Activated CD4-positive, alpha-beta memory T cell treated with anti-CD3 and anti-CD28 coated beads, Interleukin-2, amount 10 ng/mL, durations not matched to agents 7 days and 5 days (primary cell): ENCODE measurements around the gene TIAM2. TPM values are rescaled to one million over a fixed set of nuclear protein-coding genes. Genes with fewer than 3 reads are reported as not detected.
A peak's percentile ranks its signal among the peaks of the same experiment; 100 is the strongest.
"Not testable (repeated sequence)": the region's sequence is repeated elsewhere in the genome, so short reads cannot be mapped to it uniquely, and the experiment has no call there.

Source experiments
- CTCF ChIA-PET: fragments of 350-600 bp; sonication (Branson Sonifier 250); formaldehyde crosslinking; loops from one replicate; lab custom pipeline; 2021; ENCODE audit warnings: antibody characterized with exemption, inconsistent platforms; lab: Charles Lee
- POLR2A ChIA-PET: fragments of 350-600 bp; sonication (Branson Sonifier 250); formaldehyde crosslinking; loops from one replicate; lab custom pipeline; 2021; ENCODE audit warnings: antibody characterized with exemption; lab: Charles Lee
- DNase-seq: peaks from one replicate; pipeline ENCODE4 v3.0.0-alpha.2; 2020
- H3K27ac Mint-ChIP-seq: one replicate; pipeline ENCODE4 v1.8.0; 2021; ENCODE audit warnings: mild to moderate bottlenecking, mixed read lengths
- H3K27me3 Mint-ChIP-seq: one replicate; pipeline ENCODE4 v1.8.0; 2021; ENCODE audit warnings: mixed read lengths
- H3K36me3 Mint-ChIP-seq: one replicate; pipeline ENCODE4 v1.8.0; 2021; ENCODE audit warnings: low read depth, mixed read lengths
- H3K4me1 Mint-ChIP-seq: one replicate; pipeline ENCODE4 v1.8.0; 2021; ENCODE audit warnings: mixed read lengths
- H3K4me3 Mint-ChIP-seq: one replicate; pipeline ENCODE4 v1.8.0; 2021; ENCODE audit warnings: mild to moderate bottlenecking, mixed read lengths
- H3K9me3 Mint-ChIP-seq: one replicate; pipeline ENCODE4 v1.8.0; 2021; ENCODE audit warnings: mixed read lengths
- total RNA-seq, 2 experiments: library from RNA; stranded (reverse); gene quantifications; one replicate each; pipeline ENCODE4 v1.2.3, GENCODE V29; 2021

TIAM2 gene
- total RNA-seq, 2 experiments from 2014 or later, result 6.1 to 8.3 TPM

GRCh38 chr6:155108070-155108820 is 113.1 kb downstream of the TIAM2 start:
- Mint-ChIP-seq H3K4me3 (peak overlapping the region; percentile 41), H3K27ac (no peak overlapping the region), H3K9me3 (no peaks in the 10 kb centered on the region), H3K36me3 (no peaks in the 10 kb centered on the region), H3K4me1 (peaks cover 29% of the 10 kb centered on the region), H3K27me3 (peaks cover 5% of the 10 kb centered on the region)
- ChIA-PET POLR2A (no interaction called here), CTCF (interaction anchor here (1.6 kb wide), 1 partner anchor 180 kb away, joined by 5 read pairs; no protein-coding TSS in a partner anchor)
- no peak for DNase-seq

DNA sequence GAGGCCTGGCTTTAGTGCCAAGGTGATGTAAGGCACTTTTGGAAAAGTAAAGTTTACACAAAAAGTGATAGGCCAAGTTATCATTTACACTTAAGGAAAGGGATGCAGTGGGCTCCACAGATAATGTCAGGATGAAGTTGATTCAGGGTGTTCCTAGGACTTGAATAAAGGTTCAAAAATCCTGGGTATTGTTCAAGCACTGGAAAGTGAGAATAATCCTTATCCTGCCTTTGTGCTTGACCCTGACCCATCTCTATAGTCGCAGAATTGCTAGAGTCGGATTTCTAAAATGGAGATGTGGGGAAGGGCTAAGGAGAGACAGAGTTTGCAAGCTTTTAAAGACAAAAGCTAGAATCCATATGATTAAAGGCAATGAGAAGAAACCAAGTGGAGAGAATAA is 115.6 kb downstream of the TIAM2 start:
- ChIA-PET CTCF (no interaction called here), POLR2A (no interaction called here)
- H3K9me3 Mint-ChIP-seq, result no peaks in the 10 kb centered on the region
- peaks cover 5% of the 10 kb centered on the region for H3K27me3 Mint-ChIP-seq
- peaks cover 26% of the 10 kb centered on the region for H3K4me1 Mint-ChIP-seq
- no peak overlapping the region for H3K4me3 Mint-ChIP-seq
- H3K27ac Mint-ChIP-seq, result no peak overlapping the region
- no peaks in the 10 kb centered on the region for H3K36me3 Mint-ChIP-seq
- no peak for DNase-seq

DNA sequence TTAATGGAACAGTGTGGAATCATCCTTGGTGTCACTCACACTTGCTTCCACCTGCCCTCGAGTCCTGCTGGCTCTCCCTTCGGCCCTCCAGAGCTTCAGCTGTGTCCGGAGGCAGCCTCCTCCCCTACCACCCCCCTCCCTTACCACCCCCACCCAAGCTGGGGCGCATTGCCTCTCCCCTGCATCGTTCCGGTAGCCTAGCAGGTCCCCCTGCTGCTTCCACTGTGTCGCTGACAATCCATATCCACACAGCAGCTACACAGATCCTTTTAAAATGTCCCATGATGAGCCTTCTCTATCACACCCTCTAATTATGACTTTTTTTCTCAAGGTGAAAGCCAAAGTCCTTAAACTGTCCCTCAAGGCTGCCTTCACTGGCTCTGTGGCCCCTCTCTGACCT is 117.6 kb downstream of the TIAM2 start:
- H3K36me3 Mint-ChIP-seq, result no peaks in the 10 kb centered on the region
- ChIA-PET CTCF (no interaction called here), POLR2A (no interaction called here)
- no peak overlapping the region for H3K27ac Mint-ChIP-seq
- H3K4me3 Mint-ChIP-seq, result no peak overlapping the region
- no peak for DNase-seq
- H3K9me3 Mint-ChIP-seq, result no peaks in the 10 kb centered on the region
- H3K27me3 Mint-ChIP-seq, result peaks cover 5% of the 10 kb centered on the region
- H3K4me1 Mint-ChIP-seq, result peaks cover 19% of the 10 kb centered on the region

DNA sequence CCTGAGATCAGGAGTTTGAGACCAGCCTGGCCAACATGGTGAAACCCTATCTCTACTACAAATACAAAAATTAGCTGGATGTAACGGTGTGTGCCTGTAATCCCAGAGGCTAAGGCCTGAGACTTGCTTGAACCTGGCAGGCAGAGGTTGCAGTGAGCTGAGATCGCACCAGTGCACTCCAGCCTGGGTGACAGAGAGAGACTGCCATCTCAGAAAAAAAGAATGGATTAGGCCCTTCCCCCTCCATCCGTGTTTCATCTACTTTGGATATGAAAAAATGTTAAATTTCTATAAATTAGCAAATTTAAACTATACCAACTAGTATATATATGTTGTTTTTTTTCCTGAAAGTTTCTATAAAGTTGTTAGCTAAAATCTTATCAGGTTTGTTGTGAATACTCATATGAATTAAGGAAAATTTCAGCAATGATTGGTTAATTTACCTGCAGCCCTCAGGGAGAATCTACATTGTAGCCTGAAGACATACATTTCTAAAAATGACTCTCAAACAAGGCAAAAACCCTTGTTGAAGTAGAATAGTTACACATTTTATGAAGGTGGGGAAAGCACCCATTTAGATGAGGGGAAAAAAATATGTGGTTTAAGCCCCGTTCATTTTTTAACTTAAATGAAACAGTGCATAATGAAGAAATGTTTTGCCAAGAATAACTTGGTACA is 120.9 kb downstream of the TIAM2 start:
- H3K27me3 Mint-ChIP-seq, result peaks cover 5% of the 10 kb centered on the region
- H3K27ac Mint-ChIP-seq, result no peak overlapping the region
- no peak overlapping the region for H3K4me3 Mint-ChIP-seq
- no peaks in the 10 kb centered on the region for H3K36me3 Mint-ChIP-seq
- H3K4me1 Mint-ChIP-seq, result peaks cover 11% of the 10 kb centered on the region
- H3K9me3 Mint-ChIP-seq, result no peaks in the 10 kb centered on the region
- ChIA-PET POLR2A (interaction anchor here (1.5 kb wide), 1 partner anchor 13 kb away, joined by 3 read pairs; no protein-coding TSS in a partner anchor), CTCF (no interaction called here)
- DNase-seq, result no peak

GRCh38 chr6:155116571-155116910 is 121.4 kb downstream of the TIAM2 start:
- ChIA-PET POLR2A (interaction anchor here (1.5 kb wide), 1 partner anchor 13 kb away, joined by 3 read pairs; no protein-coding TSS in a partner anchor), CTCF (no interaction called here)
- Mint-ChIP-seq H3K36me3 (no peaks in the 10 kb centered on the region), H3K27me3 (peaks cover 5% of the 10 kb centered on the region), H3K4me3 (no peak overlapping the region), H3K4me1 (peaks cover 11% of the 10 kb centered on the region), H3K27ac (no peak overlapping the region), H3K9me3 (no peaks in the 10 kb centered on the region)
- DNase-seq, result no peak

GRCh38 chr6:155117256-155117655 is 122.1 kb downstream of the TIAM2 start:
- ChIA-PET POLR2A (interaction anchor here (1.5 kb wide), 1 partner anchor 12 kb away, joined by 3 read pairs; no protein-coding TSS in a partner anchor), CTCF (no interaction called here)
- H3K27me3 Mint-ChIP-seq, result peaks cover 5% of the 10 kb centered on the region
- no peak overlapping the region for H3K27ac Mint-ChIP-seq
- peaks cover 11% of the 10 kb centered on the region for H3K4me1 Mint-ChIP-seq
- DNase-seq, result no peak
- H3K36me3 Mint-ChIP-seq, result no peaks in the 10 kb centered on the region
- H3K9me3 Mint-ChIP-seq, result no peaks in the 10 kb centered on the region
- no peak overlapping the region for H3K4me3 Mint-ChIP-seq

DNA sequence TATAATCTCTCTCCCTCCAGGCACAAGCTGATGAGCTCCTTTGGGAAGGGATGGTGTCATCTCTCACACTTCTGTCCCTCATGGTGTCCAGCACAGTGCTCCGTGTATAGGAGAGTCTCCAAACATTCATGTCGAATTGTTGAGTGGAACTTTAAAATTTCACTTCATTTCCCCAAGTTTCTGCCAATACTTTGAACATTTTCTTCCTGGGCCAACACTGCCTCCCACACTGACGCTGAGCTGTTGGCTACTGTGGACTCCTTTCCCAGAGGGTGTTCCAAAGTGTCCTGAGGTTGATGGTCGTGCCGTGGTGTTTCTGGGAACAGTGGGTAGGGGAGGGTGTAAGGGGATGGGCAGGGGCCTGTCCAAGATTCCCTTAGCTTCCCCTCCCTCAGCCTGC is 122.7 kb downstream of the TIAM2 start:
- Mint-ChIP-seq H3K4me3 (no peak overlapping the region), H3K9me3 (no peaks in the 10 kb centered on the region), H3K27ac (no peak overlapping the region), H3K4me1 (peaks cover 11% of the 10 kb centered on the region), H3K27me3 (peaks cover 4% of the 10 kb centered on the region), H3K36me3 (no peaks in the 10 kb centered on the region)
- no peak for DNase-seq
- POLR2A ChIA-PET, result interaction anchor here (1.5 kb wide), 1 partner anchor 11 kb away, joined by 3 read pairs; no protein-coding TSS in a partner anchor
- CTCF ChIA-PET, result no interaction called here

DNA sequence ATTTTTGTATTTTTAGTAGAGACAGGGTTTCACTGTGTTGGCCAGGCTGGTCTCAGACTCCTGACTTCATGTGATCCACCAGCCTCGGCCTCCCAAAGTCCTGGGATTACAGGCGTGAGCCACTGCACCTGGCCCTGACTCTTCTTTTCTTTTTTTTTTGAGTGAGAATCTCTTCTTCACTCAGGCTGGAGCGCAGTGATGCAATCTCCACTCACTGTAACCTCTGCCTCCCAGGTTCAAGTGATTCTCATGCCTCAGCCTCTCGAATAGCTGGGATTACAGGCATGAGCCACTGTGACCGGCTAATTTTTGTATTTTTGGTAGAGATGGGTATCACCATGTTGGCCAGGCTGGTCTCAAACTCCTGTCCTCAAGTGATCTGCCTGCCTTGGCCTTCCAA is 124.1 kb downstream of the TIAM2 start:
- CTCF ChIA-PET, DNase-seq, H3K27me3 Mint-ChIP-seq, H3K36me3 Mint-ChIP-seq, H3K9me3 Mint-ChIP-seq, H3K4me1 Mint-ChIP-seq, H3K4me3 Mint-ChIP-seq, POLR2A ChIA-PET, H3K27ac Mint-ChIP-seq: not testable (repeated sequence)

- no peak for DNase-seq
- Mint-ChIP-seq H3K27ac (no peak overlapping the region), H3K9me3 (no peaks in the 10 kb centered on the region), H3K36me3 (no peaks in the 10 kb centered on the region), H3K4me3 (no peak overlapping the region), H3K27me3 (no peaks in the 10 kb centered on the region), H3K4me1 (peaks cover 7% of the 10 kb centered on the region)
- ChIA-PET CTCF (no interaction called here), POLR2A (interaction anchor here (0.6 kb wide), 1 partner anchor 1659 kb away, joined by 3 read pairs; no protein-coding TSS in a partner anchor)
Observed at GRCh38 chr6:155120034-155120433, 124.9 kb downstream of the TIAM2 start.

GRCh38 chr6:155121294-155121693 is 126.2 kb downstream of the TIAM2 start:
- no peak overlapping the region for H3K4me3 Mint-ChIP-seq
- no peaks in the 10 kb centered on the region for H3K27me3 Mint-ChIP-seq
- CTCF ChIA-PET, result interaction anchor here (0.6 kb wide), 1 partner anchor 51 kb away, joined by 3 read pairs; no protein-coding TSS in a partner anchor
- DNase-seq, result no peak
- no peaks in the 10 kb centered on the region for H3K36me3 Mint-ChIP-seq
- no peaks in the 10 kb centered on the region for H3K9me3 Mint-ChIP-seq
- H3K4me1 Mint-ChIP-seq, result peaks cover 9% of the 10 kb centered on the region
- POLR2A ChIA-PET, result no interaction called here
- H3K27ac Mint-ChIP-seq, result no peak overlapping the region

- POLR2A ChIA-PET, result no interaction called here
- H3K4me3 Mint-ChIP-seq, result no peak overlapping the region
Observed at GRCh38 chr6:155121699-155122098, 126.6 kb downstream of the TIAM2 start.

DNA sequence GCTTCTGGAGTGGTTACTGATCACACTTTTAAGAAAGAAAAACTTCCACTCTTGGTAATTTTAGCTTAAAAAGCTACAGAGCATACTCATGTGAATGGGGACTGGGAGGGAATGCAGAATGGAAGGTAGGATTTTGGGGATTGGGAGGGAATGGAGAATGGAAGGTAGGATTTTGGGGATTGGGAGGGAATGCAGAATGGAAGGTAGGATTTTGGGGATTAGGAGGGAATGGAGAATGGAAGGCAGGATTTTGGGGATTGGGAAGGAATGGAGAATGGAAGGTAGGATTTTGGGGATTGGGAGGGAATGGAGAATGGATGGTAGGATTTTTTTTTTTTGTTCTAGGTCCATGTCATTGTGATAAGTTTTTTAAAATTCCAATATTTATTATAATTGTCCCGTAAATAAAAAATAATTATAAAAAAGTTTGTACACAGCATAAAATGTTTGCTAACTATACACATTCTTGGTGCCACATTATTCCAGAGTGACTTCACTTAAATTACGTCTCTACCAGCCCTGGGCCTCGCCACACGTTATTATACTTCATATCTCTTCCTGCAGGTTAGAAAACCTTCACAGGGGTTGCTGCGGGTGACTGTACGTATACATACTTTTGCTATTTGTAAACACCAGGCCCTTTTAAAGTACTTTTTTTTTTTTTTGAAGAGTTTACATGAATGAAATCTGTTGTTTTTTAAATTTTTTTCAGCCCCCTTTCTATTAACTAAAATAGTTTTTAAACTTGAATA is 127.3 kb downstream of the TIAM2 start:
- H3K4me1 Mint-ChIP-seq, result peaks cover 12% of the 10 kb centered on the region
- no peaks in the 10 kb centered on the region for H3K36me3 Mint-ChIP-seq
- ChIA-PET POLR2A (no interaction called here), CTCF (no interaction called here)
- no peaks in the 10 kb centered on the region for H3K27me3 Mint-ChIP-seq
- H3K27ac Mint-ChIP-seq, result no peak overlapping the region
- no peak for DNase-seq
- H3K4me3 Mint-ChIP-seq, result no peak overlapping the region
- no peaks in the 10 kb centered on the region for H3K9me3 Mint-ChIP-seq

More at GRCh38 chr6:155121699-155122098, 126.6 kb downstream of the TIAM2 start:
- Mint-ChIP-seq H3K9me3 (no peaks in the 10 kb centered on the region), H3K27ac (no peak overlapping the region), H3K27me3 (no peaks in the 10 kb centered on the region), H3K4me1 (peaks cover 8% of the 10 kb centered on the region), H3K36me3 (no peaks in the 10 kb centered on the region)
- CTCF ChIA-PET, result interaction anchor here (0.6 kb wide), 1 partner anchor 51 kb away, joined by 3 read pairs; no protein-coding TSS in a partner anchor
- DNase-seq, result no peak

DNA sequence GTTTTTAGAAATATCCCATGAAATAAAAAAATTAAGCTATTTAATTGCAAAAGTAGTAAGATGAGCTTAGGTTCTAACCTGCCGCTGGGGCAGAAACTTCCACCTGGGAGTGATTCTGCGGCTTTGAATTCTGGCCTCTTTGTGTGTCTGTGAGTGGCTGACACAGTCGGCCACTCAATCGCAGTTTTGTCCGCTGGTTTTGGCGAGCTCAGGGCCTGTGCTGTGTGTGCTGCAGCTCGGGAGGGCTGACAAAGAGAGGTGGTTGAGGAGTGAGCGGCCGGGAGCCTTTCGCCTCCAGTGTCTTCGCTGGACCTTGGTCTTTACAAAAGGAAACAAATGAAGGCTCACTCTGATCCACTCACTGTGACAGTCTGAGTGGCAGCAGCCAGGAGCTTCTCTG is 128.4 kb downstream of the TIAM2 start:
- Mint-ChIP-seq H3K4me3 (no peak overlapping the region), H3K4me1 (peaks cover 12% of the 10 kb centered on the region), H3K27me3 (no peaks in the 10 kb centered on the region), H3K27ac (no peak overlapping the region), H3K9me3 (no peaks in the 10 kb centered on the region), H3K36me3 (no peaks in the 10 kb centered on the region)
- no peak for DNase-seq
- CTCF ChIA-PET, result interaction anchor here (1.1 kb wide), 2 partner anchors 41 to 448 kb away, joined by 3 read pairs; no protein-coding TSS in a partner anchor
- POLR2A ChIA-PET, result no interaction called here
